ENCODE results near the gene NFKB1. TPM values are rescaled to one million over a fixed set of nuclear protein-coding genes. Genes with fewer than 3 reads are reported as not detected.

The NFKB1 gene
- total RNA-seq, 2 donors from 2014 or later, result 57.6 to 61.6 TPM

- H3K4me1 ChIP-seq, result no peaks in the 10 kb centered on the region
- no peak overlapping the region for H3K9ac ChIP-seq (ENCODE audit: low read depth in 2 of 2, low read length in 2 of 2)
- no peak for DNase-seq
- H3K4me3 ChIP-seq, result no peak overlapping the region
- H3K27ac ChIP-seq, result no peak overlapping the region
- no peak for TF ChIP-seq CTCF (IDR thresholded peaks at IDR 0.05)
- peaks cover 10% of the 10 kb centered on the region for H3K36me3 ChIP-seq
- H3K27me3 ChIP-seq, result no peaks in the 10 kb centered on the region
- intact Hi-C loops (cut with DNase I), result no loop called here
- H3K9me3 ChIP-seq, result no peaks in the 10 kb centered on the region
These were observed 92.0 kb downstream of the NFKB1 start for GRCh38 chr4:102593147-102593546.

GRCh38 chr4:102594000-102594399, 92.8 kb downstream of the NFKB1 start:
- DNase-seq, result no peak
- no peak overlapping the region for H3K27ac ChIP-seq
- H3K27me3 ChIP-seq, result no peaks in the 10 kb centered on the region
- peaks cover 10% of the 10 kb centered on the region for H3K36me3 ChIP-seq
- no peaks in the 10 kb centered on the region for H3K4me1 ChIP-seq
- no peak for TF ChIP-seq CTCF (IDR thresholded peaks at IDR 0.05)
- intact Hi-C loops (cut with DNase I), result no loop called here
- H3K9ac ChIP-seq (ENCODE audit: low read depth in 2 of 2, low read length in 2 of 2), result no peak overlapping the region
- no peak overlapping the region for H3K4me3 ChIP-seq
- H3K9me3 ChIP-seq, result no peaks in the 10 kb centered on the region

- no peaks in the 10 kb centered on the region for H3K4me1 ChIP-seq
- H3K36me3 ChIP-seq, result peaks cover 10% of the 10 kb centered on the region
- H3K27me3 ChIP-seq, result no peaks in the 10 kb centered on the region
- H3K9ac ChIP-seq (ENCODE audit: low read depth in 2 of 2, low read length in 2 of 2), result no peak overlapping the region
- DNase-seq, result no peak
- H3K4me3 ChIP-seq, result no peak overlapping the region
- H3K27ac ChIP-seq, result no peak overlapping the region
- TF ChIP-seq CTCF (IDR thresholded peaks at IDR 0.05), result no peak
- no peaks in the 10 kb centered on the region for H3K9me3 ChIP-seq
- intact Hi-C loops (cut with DNase I), result no loop called here
These were observed 95.4 kb downstream of the NFKB1 start for GRCh38 chr4:102596532-102596931.

GRCh38 chr4:102598086-102598761, 97.1 kb downstream of the NFKB1 start:
- no peak overlapping the region for H3K27ac ChIP-seq
- no peak overlapping the region for H3K9ac ChIP-seq (ENCODE audit: low read depth in 2 of 2, low read length in 2 of 2)
- intact Hi-C loops (cut with DNase I), result no loop called here

GRCh38 chr4:102598762-102599374, 97.7 kb downstream of the NFKB1 start:
- H3K4me3 ChIP-seq, result no peak overlapping the region
- H3K4me1 ChIP-seq, result no peaks in the 10 kb centered on the region
- H3K9ac ChIP-seq (ENCODE audit: low read depth in 2 of 2, low read length in 2 of 2), result no peak overlapping the region
- H3K9me3 ChIP-seq, result no peaks in the 10 kb centered on the region
- H3K27me3 ChIP-seq, result no peaks in the 10 kb centered on the region
- no peak for DNase-seq
- TF ChIP-seq CTCF (IDR thresholded peaks at IDR 0.05), result no peak
- peaks cover 5% of the 10 kb centered on the region for H3K36me3 ChIP-seq
- intact Hi-C loops (cut with DNase I), result no loop called here
- no peak overlapping the region for H3K27ac ChIP-seq

More at GRCh38 chr4:102598086-102598761, 97.1 kb downstream of the NFKB1 start:
- H3K36me3 ChIP-seq, result peaks cover 5% of the 10 kb centered on the region
- H3K27me3 ChIP-seq, result no peaks in the 10 kb centered on the region
- no peak overlapping the region for H3K4me3 ChIP-seq
- TF ChIP-seq CTCF (IDR thresholded peaks at IDR 0.05), result no peak
- H3K9me3 ChIP-seq, result no peaks in the 10 kb centered on the region
- H3K4me1 ChIP-seq, result no peaks in the 10 kb centered on the region
- no peak for DNase-seq
